Esophagus mucosa (tissue), 1 donor: ENCODE data around the gene CDK11A. TPM values are rescaled to one million over a fixed set of nuclear protein-coding genes. Genes with fewer than 3 reads are reported as not detected.
"Not testable (repeated sequence)": the region's sequence is repeated elsewhere in the genome, so short reads cannot be mapped to it uniquely, and the experiment has no call there.

Source experiments
- ATAC-seq: fragments of 200-7000 bp; cut with Tn5 transposase; one replicate; pipeline ENCODE4 v1.9.1; 2020
- total RNA-seq: library from RNA; stranded (reverse); gene quantifications from one replicate; pipeline ENCODE4 v1.2.4, GENCODE V29; 2023
- donor health status: DM: yes; HTN: yes; CAD: no.

The CDK11A gene
- total RNA-seq, 1 donor from 2014 or later = 15.7 TPM

DNA sequence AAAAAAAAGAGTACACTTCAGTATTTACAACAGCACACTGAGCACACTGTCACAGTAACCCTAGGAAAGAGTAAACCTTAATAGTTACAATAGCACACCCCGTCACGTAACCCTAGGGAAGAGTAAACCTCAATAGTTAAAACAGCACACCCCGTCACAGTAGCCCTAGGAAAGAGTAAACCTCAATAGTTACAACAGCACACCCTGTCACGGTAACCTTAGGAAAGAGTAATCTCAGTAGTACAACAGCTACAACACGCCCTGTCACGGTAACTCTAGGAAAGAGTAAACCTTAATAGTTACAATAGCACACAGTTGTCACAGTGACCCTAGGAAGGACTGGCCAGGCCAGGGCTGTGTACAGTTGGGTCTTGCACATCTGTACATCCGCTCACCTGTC, 3.0 kb downstream of the CDK11A start:
- ATAC-seq = no peak

DNA sequence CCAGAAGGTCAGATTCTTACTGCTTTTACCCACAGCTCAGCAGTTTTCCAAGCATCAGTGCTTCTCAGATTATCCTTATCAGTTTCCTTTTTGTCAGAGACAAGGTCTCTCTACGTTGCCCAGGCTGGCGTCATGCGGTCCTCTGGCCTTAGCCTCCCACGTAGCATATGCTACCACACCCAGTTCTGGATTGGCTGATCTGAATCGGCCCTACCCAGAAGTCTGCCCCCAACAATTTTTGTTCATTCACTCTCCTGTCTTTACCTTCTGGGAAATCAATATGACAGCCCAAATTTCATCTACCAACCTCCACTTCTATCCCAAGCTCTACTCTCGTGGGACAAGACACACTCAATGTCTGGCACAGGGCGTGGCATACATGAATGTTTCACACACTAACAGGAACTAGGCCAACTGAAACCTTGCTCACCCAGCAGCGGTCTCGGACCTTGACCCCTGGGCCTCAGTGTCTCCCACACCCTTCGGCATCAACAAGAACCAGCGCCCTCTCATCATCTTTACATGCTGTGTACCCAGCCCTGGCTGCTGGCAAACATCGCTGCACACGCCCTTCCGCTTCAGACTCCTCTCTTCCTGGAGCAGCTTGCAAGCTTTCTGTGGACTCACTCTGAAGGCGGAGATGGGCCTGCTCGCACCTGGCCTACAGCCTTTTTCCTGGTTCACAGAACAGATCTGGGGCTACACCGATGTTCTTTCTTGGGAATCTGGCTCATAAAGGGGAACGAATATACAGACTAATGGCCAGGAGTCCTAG, 8.9 kb downstream of the CDK11A start:
- not testable (repeated sequence) for ATAC-seq

- ATAC-seq = not testable (repeated sequence)
Measured at GRCh38 chr1:1707897-1708296, 16.3 kb downstream of the CDK11A start.

GRCh38 chr1:1707241-1707640, 16.9 kb downstream of the CDK11A start:
- not testable (repeated sequence) for ATAC-seq

DNA sequence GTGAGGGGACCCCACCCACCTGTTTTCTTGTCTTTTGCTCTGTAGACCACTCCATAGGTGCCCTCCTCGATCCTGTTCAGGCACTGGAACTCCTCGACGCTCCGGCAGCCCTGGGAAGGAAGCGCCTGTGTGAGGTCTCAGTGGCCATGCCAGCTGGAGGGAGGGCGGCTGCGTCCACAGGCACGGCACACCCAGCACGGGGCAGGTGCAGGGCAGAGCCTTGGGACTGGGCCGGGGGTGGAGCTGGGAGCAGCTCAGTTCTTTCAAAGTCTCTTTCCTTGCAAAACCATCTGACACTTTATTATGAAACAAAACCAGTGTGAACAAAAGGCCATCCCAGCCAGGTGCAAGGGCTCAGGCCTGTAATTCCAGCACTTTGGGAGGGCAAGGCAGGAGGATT, 18.5 kb downstream of the CDK11A start:
- not testable (repeated sequence) for ATAC-seq

DNA sequence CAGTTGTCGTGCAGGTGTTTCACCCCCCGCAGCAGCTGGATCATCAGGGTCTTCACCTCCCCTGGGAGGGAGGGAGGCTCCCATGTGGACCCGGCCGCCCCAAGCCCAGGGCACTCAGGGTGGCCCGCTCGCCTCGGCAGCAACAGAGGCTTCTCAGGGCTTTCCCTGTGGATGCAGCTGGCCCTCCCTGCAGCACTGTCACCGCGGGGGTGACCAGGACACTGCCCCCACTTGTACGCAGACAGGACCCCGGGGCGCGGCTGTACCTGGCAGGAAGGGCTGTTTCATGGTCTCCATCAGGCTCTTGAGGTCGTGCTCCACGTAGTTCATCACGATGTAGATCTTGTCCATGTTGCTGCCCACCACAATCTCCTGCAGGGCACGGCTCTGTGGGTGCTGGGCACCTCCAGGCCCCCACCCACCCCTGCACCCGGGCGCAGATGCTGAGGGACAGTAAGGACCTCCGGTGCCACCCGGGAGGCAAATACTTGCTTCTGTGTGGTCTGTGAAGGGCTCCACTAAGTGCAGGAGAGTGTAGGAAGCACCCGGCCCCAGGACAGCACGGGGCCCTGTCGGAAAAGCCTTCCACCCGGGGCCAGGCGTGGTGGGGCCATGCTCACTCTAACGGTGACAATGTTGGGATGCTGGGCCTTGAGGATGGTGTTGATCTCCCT, 19.7 kb downstream of the CDK11A start:
- ATAC-seq = not testable (repeated sequence)

GRCh38 chr1:1703796-1704195, 20.4 kb downstream of the CDK11A start:
- ATAC-seq = no peak

- ATAC-seq = not testable (repeated sequence)
Measured at GRCh38 chr1:1702506-1702905, 21.7 kb downstream of the CDK11A start.

GRCh38 chr1:1700557-1700956, 23.6 kb downstream of the CDK11A start:
- not testable (repeated sequence) for ATAC-seq

GRCh38 chr1:1700067-1700466, 24.1 kb downstream of the CDK11A start:
- ATAC-seq = not testable (repeated sequence)

- not testable (repeated sequence) for ATAC-seq
Measured at GRCh38 chr1:1699061-1699460, 25.1 kb downstream of the CDK11A start.

DNA sequence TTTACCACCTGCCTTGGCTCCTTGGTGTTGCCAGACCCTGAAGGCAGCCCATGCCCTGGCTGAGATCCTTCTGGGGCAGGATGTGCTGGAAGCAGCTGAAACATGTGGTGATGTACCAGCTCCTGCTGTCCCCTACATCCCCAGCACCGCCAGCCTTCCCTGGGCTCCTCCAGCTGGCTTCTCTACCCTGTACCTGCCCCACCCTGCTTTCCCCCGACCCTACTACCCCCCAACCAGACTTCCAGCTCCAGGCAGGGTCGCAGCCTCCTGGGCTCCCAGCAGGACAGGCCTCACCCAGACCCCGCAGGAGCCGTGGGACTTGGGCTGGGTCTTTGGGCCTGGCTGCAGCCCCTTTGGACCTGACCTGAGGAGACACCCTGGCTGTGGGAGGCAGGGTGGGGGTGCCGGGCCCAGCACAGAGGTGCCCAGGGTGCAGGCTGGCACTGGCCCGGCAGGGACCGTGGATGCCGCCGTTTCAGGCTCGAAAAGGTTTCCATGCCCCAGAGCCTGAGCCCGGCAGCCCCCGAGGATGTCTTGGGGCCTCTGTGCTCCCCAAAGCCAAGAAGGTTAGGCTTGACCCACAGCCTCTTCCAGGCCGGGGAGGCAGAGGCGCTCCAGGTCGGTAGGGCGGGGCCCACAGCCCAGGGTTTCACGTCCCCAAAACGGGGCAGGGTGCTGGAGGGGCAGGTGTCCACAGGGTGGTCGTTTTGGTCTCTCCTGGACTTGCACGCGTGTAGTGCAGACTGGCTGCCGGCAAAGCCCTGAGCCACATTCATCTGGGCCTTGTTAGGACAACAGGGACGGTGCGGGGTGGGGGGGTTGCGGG, 26.6 kb downstream of the CDK11A start:
- not testable (repeated sequence) for ATAC-seq

- ATAC-seq = not testable (repeated sequence)
Measured at GRCh38 chr1:1696431-1697357, 27.5 kb downstream of the CDK11A start.

- peak; percentile 95 for ATAC-seq
Measured at GRCh38 chr1:1692714-1693647, 31.2 kb downstream of the CDK11A start, which contains the start of gene SLC35E2B. TSS of gene SLC35E2B (minus strand) at chr1:1692795. CDS start at chr1:1676699, 16,096 bp downstream.

DNA sequence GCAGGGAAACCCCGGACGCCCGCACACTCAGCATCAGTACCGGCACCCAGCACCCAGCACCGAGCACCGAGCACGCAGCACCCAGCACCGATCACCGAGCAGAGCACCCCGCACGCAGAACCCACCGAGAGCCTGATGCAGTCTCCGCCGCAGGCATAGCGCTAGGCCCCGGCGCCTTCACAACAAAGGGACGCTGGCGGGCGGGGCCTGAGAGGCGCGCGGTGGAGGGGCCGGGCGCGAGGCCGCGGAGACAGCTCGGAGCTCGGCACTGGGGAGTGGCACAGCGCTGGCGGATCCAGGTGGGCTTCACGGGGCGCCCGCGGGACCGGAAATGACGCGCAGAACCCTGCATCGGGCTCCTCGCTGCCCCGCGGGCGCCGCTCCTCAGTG, 31.8 kb downstream of the CDK11A start:
- ATAC-seq = peak; percentile 74

DNA sequence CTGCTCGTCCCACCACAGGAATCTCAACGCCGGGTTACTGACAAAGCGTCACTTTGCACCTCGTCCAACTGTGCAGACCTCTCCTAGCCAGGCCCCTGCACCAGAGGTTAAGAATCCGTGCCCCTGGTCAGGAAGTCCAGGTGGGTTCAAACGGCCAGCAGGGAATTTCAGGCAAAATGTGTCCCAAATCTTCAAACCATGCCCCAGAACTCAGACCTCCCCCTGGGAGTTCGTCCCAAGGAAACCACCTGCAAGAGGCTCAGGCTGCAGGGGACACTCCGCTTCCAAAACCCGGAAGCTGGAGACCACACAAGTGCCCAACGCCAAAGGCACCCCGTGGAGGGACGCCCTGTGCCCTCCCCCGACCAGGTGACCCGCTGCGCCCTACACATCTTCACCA, 32.7 kb downstream of the CDK11A start:
- ATAC-seq = not testable (repeated sequence)

DNA sequence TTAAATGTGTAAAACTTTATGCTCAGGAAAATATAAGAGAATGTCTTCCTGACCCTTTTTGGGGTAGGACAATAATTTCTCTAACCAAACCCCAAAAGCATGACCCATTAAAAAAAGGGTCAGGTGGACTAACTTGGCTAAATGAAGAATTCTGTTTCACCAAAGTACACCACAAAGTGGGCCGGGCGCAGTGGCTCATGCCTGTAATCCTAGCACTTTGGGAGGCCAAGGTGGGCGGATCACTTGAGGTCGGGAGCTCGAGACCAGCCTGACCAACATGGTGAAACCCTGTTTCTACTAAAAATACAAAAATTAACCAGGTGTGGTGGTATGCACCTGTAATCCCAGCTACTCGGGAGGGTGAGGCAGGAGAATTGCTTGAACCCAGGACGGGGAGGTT, 34.6 kb downstream of the CDK11A start:
- not testable (repeated sequence) for ATAC-seq

GRCh38 chr1:1687846-1688245, 36.3 kb downstream of the CDK11A start:
- ATAC-seq = no peak

DNA sequence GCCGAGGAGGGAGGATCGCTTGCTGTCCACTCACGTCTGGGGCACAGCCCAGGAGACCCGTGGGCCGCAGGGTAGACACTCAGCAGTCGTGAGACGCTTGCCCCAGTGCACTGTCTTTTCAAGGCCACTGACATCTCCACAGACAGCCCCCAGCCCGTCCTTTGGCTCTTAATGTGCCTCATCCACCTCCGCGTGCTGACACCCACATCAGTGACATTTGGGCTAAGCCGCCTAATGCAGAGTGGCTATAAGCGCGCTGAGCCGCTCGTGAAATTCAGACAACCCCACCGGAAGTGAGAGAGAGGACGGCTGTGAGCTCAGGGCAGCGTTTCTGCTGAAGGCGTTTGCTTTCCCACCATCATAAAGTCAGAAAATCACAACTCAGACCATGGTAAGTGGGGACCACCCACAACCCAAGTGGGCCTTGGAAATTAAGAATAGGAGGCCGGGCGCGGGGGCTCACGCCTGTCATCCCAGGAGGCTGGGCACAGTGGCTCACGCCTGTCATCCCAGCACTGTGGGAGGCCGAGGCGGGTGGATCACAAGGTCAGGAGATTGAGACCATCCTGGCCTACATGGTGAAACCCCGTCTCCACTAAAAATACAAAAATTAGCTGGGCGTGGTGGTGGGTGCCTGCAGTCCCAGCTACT, 40.0 kb downstream of the CDK11A start:
- no peak for ATAC-seq
